SU-DHL-6 (cell line): Measurements from ENCODE around the gene BNC1.

ENCODE experiments used
- H2AFZ ChIP-seq: fragments of 200-600 bp; sonication (generic); 2 replicates; pipeline ENCODE4 v1.6.1; 2014; ENCODE audit warnings: low read depth, mild to moderate bottlenecking, moderate library complexity, mixed read lengths, antibody characterized with exemption, low read length; ENCODE audit not compliant: severe bottlenecking
- H3F3A ChIP-seq: fragments of 200-600 bp; shearing (Covaris generic); 2 replicates; pipeline ENCODE4 v1.6.0; 2016; ENCODE audit warnings: antibody characterized with exemption, mild to moderate bottlenecking; ENCODE audit not compliant: insufficient read depth
- H3K27ac ChIP-seq: fragments of 200-600 bp; sonication (generic); 2 replicates; pipeline ENCODE4 v1.5.1; 2016; ENCODE audit warnings: low read depth, mild to moderate bottlenecking, low read length, moderate library complexity, mixed read lengths
- H3K27me3 ChIP-seq: fragments of 200-600 bp; sonication (generic), shearing (Covaris generic); 2 replicates; pipeline ENCODE4 v1.6.0; 2014; ENCODE audit warnings: mild to moderate bottlenecking, low read length
- H3K36me3 ChIP-seq: fragments of 200-600 bp; sonication (generic); 2 replicates; pipeline ENCODE4 v1.6.1; 2014; ENCODE audit warnings: mild to moderate bottlenecking, low read length, mixed read lengths
- H3K4me2 ChIP-seq: fragments of 300-600, 200-600 bp; shearing (Covaris generic), sonication (generic); 2 replicates; pipeline ENCODE4 v1.6.0; 2014; ENCODE audit warnings: low read length, low read depth, mild to moderate bottlenecking; ENCODE audit not compliant: poor library complexity, severe bottlenecking
- H3K4me3 ChIP-seq: fragments of 200-600 bp; sonication (generic); 2 replicates; pipeline ENCODE4 v1.5.1; 2014; ENCODE audit warnings: antibody characterized with exemption, low read length, mild to moderate bottlenecking, mixed read lengths; ENCODE audit not compliant: insufficient read depth, poor library complexity, severe bottlenecking
- H3K79me2 ChIP-seq: fragments of 200-600 bp; sonication (generic); 2 replicates; pipeline ENCODE4 v1.6.1; 2014; ENCODE audit warnings: mild to moderate bottlenecking, low read length, moderate library complexity; ENCODE audit not compliant: insufficient read depth
- H3K9ac ChIP-seq: fragments of 200-600 bp; sonication (generic); 2 replicates; pipeline ENCODE4 v1.7.0; 2014; ENCODE audit warnings: mild to moderate bottlenecking, low read length
- H3K9me2 ChIP-seq: fragments of 200-600 bp; sonication (generic); replicated peaks from 2 replicates; pipeline ENCODE4 v1.6.1; 2014; ENCODE audit warnings: low read length; ENCODE audit not compliant: insufficient read depth
- H3K9me3 ChIP-seq: fragments of 200-600 bp; sonication (generic); 2 replicates; pipeline ENCODE4 v1.6.1; 2014; ENCODE audit warnings: low read length, mixed read lengths; ENCODE audit not compliant: insufficient read depth
- H4K20me1 ChIP-seq: fragments of 200-600 bp; sonication (generic); 2 replicates; pipeline ENCODE4 v1.6.1; 2014; ENCODE audit warnings: low read depth, mild to moderate bottlenecking, antibody characterized with exemption, low read length, moderate library complexity, mixed read lengths
- EZH2phosphoT487 ChIP-seq: fragments of 200-600 bp; sonication (generic), shearing (Covaris generic); conservative IDR thresholded peaks from 2 replicates; pipeline ENCODE4 v1.6.1; 2018; ENCODE audit warnings: mild to moderate bottlenecking, antibody characterized with exemption, low read length, moderate library complexity, mixed read lengths
- TF ChIP-seq, protein P1 (sequence below): fragments of 200-600 bp; sonication (generic); IDR thresholded peaks from one replicate; pipeline ENCODE4 v1.5.1; 2017; ENCODE audit warnings: antibody characterized with exemption, mild to moderate bottlenecking, low read length, moderate library complexity; ENCODE audit not compliant: insufficient read depth, poor library complexity, severe bottlenecking

BNC1 gene

GRCh38 chr15:83288381-83288801 is 3.9 kb upstream of the BNC1 start:
- Histone ChIP-seq H3K4me3 (no peak overlapping the region), H3K36me3 (no peaks in the 10 kb centered on the region), H3K9ac (no peak overlapping the region), H3F3A (no peaks in the 10 kb centered on the region), H4K20me1 (no peaks in the 10 kb centered on the region), H3K9me3 (no peaks in the 10 kb centered on the region), H2AFZ (no peak overlapping the region), H3K4me2 (no peak overlapping the region), H3K79me2 (no peaks in the 10 kb centered on the region), H3K27ac (no peak overlapping the region), H3K9me2 (no peaks in the 10 kb centered on the region), H3K27me3 (no peaks in the 10 kb centered on the region)
- TF ChIP-seq EZH2phosphoT487, result no peak
- TF ChIP-seq, protein P1, sequence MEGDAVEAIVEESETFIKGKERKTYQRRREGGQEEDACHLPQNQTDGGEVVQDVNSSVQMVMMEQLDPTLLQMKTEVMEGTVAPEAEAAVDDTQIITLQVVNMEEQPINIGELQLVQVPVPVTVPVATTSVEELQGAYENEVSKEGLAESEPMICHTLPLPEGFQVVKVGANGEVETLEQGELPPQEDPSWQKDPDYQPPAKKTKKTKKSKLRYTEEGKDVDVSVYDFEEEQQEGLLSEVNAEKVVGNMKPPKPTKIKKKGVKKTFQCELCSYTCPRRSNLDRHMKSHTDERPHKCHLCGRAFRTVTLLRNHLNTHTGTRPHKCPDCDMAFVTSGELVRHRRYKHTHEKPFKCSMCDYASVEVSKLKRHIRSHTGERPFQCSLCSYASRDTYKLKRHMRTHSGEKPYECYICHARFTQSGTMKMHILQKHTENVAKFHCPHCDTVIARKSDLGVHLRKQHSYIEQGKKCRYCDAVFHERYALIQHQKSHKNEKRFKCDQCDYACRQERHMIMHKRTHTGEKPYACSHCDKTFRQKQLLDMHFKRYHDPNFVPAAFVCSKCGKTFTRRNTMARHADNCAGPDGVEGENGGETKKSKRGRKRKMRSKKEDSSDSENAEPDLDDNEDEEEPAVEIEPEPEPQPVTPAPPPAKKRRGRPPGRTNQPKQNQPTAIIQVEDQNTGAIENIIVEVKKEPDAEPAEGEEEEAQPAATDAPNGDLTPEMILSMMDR, result no peak

DNA sequence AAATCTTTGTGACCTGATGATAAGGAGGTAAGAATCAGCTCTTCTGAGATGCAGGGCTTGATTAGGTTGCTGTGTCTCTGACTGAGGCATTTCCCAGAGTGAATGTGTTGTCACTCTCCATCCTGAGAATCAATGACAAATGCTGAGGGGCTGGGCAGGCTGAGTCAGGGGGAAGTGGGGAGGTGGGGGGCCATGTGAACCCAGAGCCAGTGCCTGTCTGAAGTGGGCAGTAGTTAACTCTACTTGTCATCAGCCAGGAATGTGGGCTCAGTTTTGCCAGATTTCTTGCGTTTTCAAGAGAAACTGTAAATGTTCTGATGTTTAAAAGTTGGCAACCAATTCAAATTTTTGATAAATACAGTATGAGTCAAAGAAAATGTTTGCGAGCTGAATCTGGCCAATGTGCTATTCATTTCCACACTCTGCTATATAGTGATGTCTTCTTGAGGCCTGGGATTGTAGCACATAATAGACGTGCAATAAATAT is 3.1 kb upstream of the BNC1 start:
- H3K9ac ChIP-seq, result no peak overlapping the region

GRCh38 chr15:83285979-83286553 is 1.6 kb upstream of the BNC1 start:
- H3K79me2 ChIP-seq, result no peaks in the 10 kb centered on the region
- H3K4me2 ChIP-seq, result no peak overlapping the region
- no peaks in the 10 kb centered on the region for H3K9me2 ChIP-seq
- H3K9me3 ChIP-seq, result no peaks in the 10 kb centered on the region
- H3F3A ChIP-seq, result no peaks in the 10 kb centered on the region
- no peak overlapping the region for H3K4me3 ChIP-seq
- H4K20me1 ChIP-seq, result no peaks in the 10 kb centered on the region
- no peaks in the 10 kb centered on the region for H3K36me3 ChIP-seq
- H3K27me3 ChIP-seq, result no peaks in the 10 kb centered on the region
- no peak overlapping the region for H2AFZ ChIP-seq
- H3K27ac ChIP-seq, result no peak overlapping the region
- TF ChIP-seq, protein P1, result no peak
- TF ChIP-seq EZH2phosphoT487, result no peak
- H3K9ac ChIP-seq, result no peak overlapping the region

More for the DNA sequence above, 3.1 kb upstream of the BNC1 start:
- H3K9me3 ChIP-seq, result no peaks in the 10 kb centered on the region
- H3F3A ChIP-seq, result no peaks in the 10 kb centered on the region
- TF ChIP-seq, protein P1, result no peak
- TF ChIP-seq EZH2phosphoT487, result no peak
- no peaks in the 10 kb centered on the region for H3K79me2 ChIP-seq
- no peaks in the 10 kb centered on the region for H3K36me3 ChIP-seq
- H3K9me2 ChIP-seq, result no peaks in the 10 kb centered on the region
- no peak overlapping the region for H3K27ac ChIP-seq
- no peak overlapping the region for H2AFZ ChIP-seq
- no peak overlapping the region for H3K4me3 ChIP-seq
- no peaks in the 10 kb centered on the region for H3K27me3 ChIP-seq
- H4K20me1 ChIP-seq, result no peaks in the 10 kb centered on the region
- H3K4me2 ChIP-seq, result no peak overlapping the region
